Inflammatory macrophage treated with lipopolysaccharide for 4 hours (primary cell): ENCODE measurements around the gene CTAGE4.
A peak's percentile ranks its signal among the peaks of the same experiment; 100 is the strongest.
"Not testable (repeated sequence)": the region's sequence is repeated elsewhere in the genome, so short reads cannot be mapped to it uniquely, and the experiment has no call there.

ENCODE experiments used
- DNase-seq: peaks from one replicate; pipeline ENCODE4 v3.0.0-alpha.2; 2020

The CTAGE4 gene

GRCh38 chr7:144183166-144183565 lies at the start of gene CTAGE4:
Gene CTAGE4 (plus strand): TSS chr7:144183466. CDS start chr7:144183504, 38 bp downstream.
- DNase-seq, result not testable (repeated sequence)

GRCh38 chr7:144134116-144134515 lies 49.1 kb upstream of the CTAGE4 start:
- DNase-seq, result no peak

- DNase-seq, result no peak
Measured at GRCh38 chr7:144137501-144137900, 45.8 kb upstream of the CTAGE4 start.

- no peak for DNase-seq
Measured at GRCh38 chr7:144142187-144142586, 41.1 kb upstream of the CTAGE4 start.

GRCh38 chr7:144144426-144144825 lies 38.8 kb upstream of the CTAGE4 start:
- no peak for DNase-seq

GRCh38 chr7:144148224-144148827 lies 34.9 kb upstream of the CTAGE4 start:
- no peak for DNase-seq

GRCh38 chr7:144158861-144159260 lies 24.4 kb upstream of the CTAGE4 start:
- no peak for DNase-seq

GRCh38 chr7:144164784-144165183 lies 18.5 kb upstream of the CTAGE4 start:
- DNase-seq, result no peak

- DNase-seq, result not testable (repeated sequence)
Measured at GRCh38 chr7:144171594-144172350, 11.5 kb upstream of the CTAGE4 start.

GRCh38 chr7:144174613-144175012 lies 8.7 kb upstream of the CTAGE4 start:
- DNase-seq, result no peak

- DNase-seq, result peak; percentile 24
Measured at GRCh38 chr7:144178380-144179164, 4.7 kb upstream of the CTAGE4 start.

- DNase-seq, result not testable (repeated sequence)
Measured at GRCh38 chr7:144179165-144179479, 4.1 kb upstream of the CTAGE4 start.

- DNase-seq, result not testable (repeated sequence)
Measured at GRCh38 chr7:144187848-144188247, 4.6 kb downstream of the CTAGE4 start.

GRCh38 chr7:144188578-144189171 lies 5.4 kb downstream of the CTAGE4 start:
- not testable (repeated sequence) for DNase-seq

GRCh38 chr7:144193782-144194181 lies 10.5 kb downstream of the CTAGE4 start:
- DNase-seq, result not testable (repeated sequence)

- DNase-seq, result not testable (repeated sequence)
Measured at GRCh38 chr7:144194453-144194852, 11.2 kb downstream of the CTAGE4 start.

GRCh38 chr7:144195212-144195872 lies 12.1 kb downstream of the CTAGE4 start, which contains the start of gene ARHGEF35:
Gene ARHGEF35 (minus strand): TSS chr7:144195833. CDS start chr7:144188383, 7,450 bp downstream.
- DNase-seq, result not testable (repeated sequence)

GRCh38 chr7:144198934-144199333 lies 15.7 kb downstream of the CTAGE4 start:
- DNase-seq, result not testable (repeated sequence)

GRCh38 chr7:144201978-144202377 lies 18.7 kb downstream of the CTAGE4 start:
- DNase-seq, result not testable (repeated sequence)

- not testable (repeated sequence) for DNase-seq
Measured at GRCh38 chr7:144203086-144203485, 19.8 kb downstream of the CTAGE4 start.

- DNase-seq, result not testable (repeated sequence)
Measured at GRCh38 chr7:144205306-144205705, 22.0 kb downstream of the CTAGE4 start.

- DNase-seq, result not testable (repeated sequence)
Measured at GRCh38 chr7:144217200-144217599, 33.9 kb downstream of the CTAGE4 start.
